HUES6 (cell line): ENCODE results near the gene WT1.

Experiments used
- H3K27ac ChIP-seq: 2 replicates; pipeline ENCODE4 v1.7.0; 2013; ENCODE audit warnings: low read depth, mild to moderate bottlenecking, low read length, inconsistent platforms
- H3K27me3 ChIP-seq: 2 replicates; pipeline ENCODE4 v1.6.1; 2013; ENCODE audit warnings: low read length; ENCODE audit not compliant: control insufficient read depth, insufficient read depth
- H3K36me3 ChIP-seq: 2 replicates; pipeline ENCODE4 v1.6.1; 2013; ENCODE audit warnings: low read length; ENCODE audit not compliant: control insufficient read depth, insufficient read depth
- H3K4me1 ChIP-seq: 2 replicates; pipeline ENCODE4 v1.6.1; 2013; ENCODE audit warnings: low read length; ENCODE audit not compliant: control insufficient read depth, insufficient read depth
- H3K4me3 ChIP-seq: 2 replicates; pipeline ENCODE4 v1.5.1; 2013; ENCODE audit warnings: low read depth, low read length
- H3K9ac ChIP-seq: one replicate; pipeline ENCODE4 v1.6.1; 2013; ENCODE audit warnings: mild to moderate bottlenecking, low read length
- H3K9me3 ChIP-seq: 2 replicates; pipeline ENCODE4 v1.6.1; 2013; ENCODE audit warnings: low read depth, low read length; ENCODE audit not compliant: control insufficient read depth, insufficient read depth

Gene WT1

DNA sequence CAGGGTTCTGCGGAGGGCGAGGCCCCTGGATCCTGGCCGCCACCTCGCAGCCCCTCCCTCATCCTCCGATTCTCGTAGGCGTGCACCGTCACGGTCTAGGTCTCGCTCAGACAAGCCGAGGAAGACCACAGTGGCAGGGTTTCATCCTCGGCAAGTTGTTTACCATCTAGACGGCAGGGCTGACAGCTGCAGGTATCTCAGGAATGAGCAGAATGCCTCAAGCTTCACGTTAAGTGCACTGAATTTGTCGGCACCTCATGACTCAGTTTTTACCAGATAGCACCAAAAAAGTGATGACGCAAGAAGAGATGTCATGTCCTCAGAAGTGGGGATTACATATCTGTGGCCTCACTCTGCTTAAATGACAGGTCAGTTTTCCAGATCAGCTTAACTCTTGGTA, 35.1 kb downstream of the WT1 start:
- Histone ChIP-seq H3K36me3 (no peaks in the 10 kb centered on the region), H3K4me3 (no peak overlapping the region), H3K27ac (no peak overlapping the region), H3K9ac (no peak overlapping the region), H3K27me3 (peaks cover 4% of the 10 kb centered on the region; the same call in 1 of the 2 replicates), H3K9me3 (no peaks in the 10 kb centered on the region), H3K4me1 (peaks cover 4% of the 10 kb centered on the region; the same call in 1 of the 2 replicates)

- Histone ChIP-seq H3K4me3 (no peak overlapping the region), H3K9me3 (no peaks in the 10 kb centered on the region), H3K9ac (no peak overlapping the region), H3K36me3 (no peaks in the 10 kb centered on the region), H3K4me1 (peaks cover 4% of the 10 kb centered on the region; the same call in 1 of the 2 replicates), H3K27me3 (peaks cover 4% of the 10 kb centered on the region; the same call in 1 of the 2 replicates), H3K27ac (no peak overlapping the region)
These were observed 38.3 kb downstream of the WT1 start for GRCh38 chr11:32396991-32397390.

GRCh38 chr11:32396331-32396730, 39.0 kb downstream of the WT1 start:
- Histone ChIP-seq H3K36me3 (no peaks in the 10 kb centered on the region), H3K27ac (no peak overlapping the region), H3K4me1 (peaks cover 4% of the 10 kb centered on the region; the same call in 1 of the 2 replicates), H3K9ac (no peak overlapping the region), H3K4me3 (no peak overlapping the region), H3K27me3 (peaks cover 4% of the 10 kb centered on the region; the same call in 1 of the 2 replicates), H3K9me3 (no peaks in the 10 kb centered on the region)

DNA sequence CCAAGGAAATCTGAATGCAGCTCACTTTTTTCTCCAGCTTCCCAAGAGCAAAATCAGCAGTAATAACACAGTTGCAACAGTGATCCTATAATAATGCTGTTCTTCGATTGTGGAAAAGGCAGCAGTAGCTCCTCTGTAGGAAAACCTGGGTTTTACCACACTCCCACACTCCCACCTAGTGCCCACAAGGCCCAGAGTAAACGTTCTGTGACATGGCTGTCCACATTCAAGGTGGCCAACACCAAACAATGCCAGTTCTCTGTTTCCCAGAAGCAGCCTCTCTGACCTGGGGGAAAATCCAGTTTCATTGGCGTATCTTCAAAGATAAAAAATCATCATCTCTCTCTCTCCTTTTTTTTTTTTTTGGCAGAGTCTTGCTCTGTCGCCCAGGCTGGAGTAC, 40.2 kb downstream of the WT1 start:
- H3K27me3 ChIP-seq, result peaks cover 4% of the 10 kb centered on the region; the same call in 1 of the 2 replicates
- no peaks in the 10 kb centered on the region for H3K9me3 ChIP-seq
- H3K27ac ChIP-seq, result no peak overlapping the region
- no peak overlapping the region for H3K4me3 ChIP-seq
- no peaks in the 10 kb centered on the region for H3K36me3 ChIP-seq
- H3K4me1 ChIP-seq, result peaks cover under 1% of the 10 kb centered on the region; the same call in 1 of the 2 replicates
- no peak overlapping the region for H3K9ac ChIP-seq

DNA sequence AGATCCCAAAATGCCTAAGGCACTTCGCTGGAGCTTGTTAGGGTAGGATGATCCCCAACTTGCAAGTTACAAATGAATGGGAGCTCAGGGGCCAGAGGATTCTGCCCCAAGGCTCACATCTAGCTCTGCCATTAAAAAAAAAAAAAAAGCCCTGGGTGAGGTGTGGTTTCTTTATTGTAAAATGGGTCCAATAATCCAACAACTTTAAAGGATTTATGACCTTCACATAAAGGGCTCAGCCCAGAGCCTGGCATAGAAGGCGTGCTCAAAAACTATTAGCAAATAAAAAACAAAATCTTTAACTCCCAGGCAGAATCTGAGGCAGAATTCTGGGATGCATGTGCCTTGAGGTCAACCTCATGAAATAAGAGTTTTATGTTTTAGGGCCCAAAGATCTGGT, 42.5 kb downstream of the WT1 start:
- no peaks in the 10 kb centered on the region for H3K36me3 ChIP-seq
- H3K4me3 ChIP-seq, result no peak overlapping the region
- H3K4me1 ChIP-seq, result no peaks in the 10 kb centered on the region
- H3K27me3 ChIP-seq, result peaks cover under 1% of the 10 kb centered on the region; the same call in 1 of the 2 replicates
- H3K9me3 ChIP-seq, result no peaks in the 10 kb centered on the region
- no peak overlapping the region for H3K9ac ChIP-seq
- H3K27ac ChIP-seq, result no peak overlapping the region

DNA sequence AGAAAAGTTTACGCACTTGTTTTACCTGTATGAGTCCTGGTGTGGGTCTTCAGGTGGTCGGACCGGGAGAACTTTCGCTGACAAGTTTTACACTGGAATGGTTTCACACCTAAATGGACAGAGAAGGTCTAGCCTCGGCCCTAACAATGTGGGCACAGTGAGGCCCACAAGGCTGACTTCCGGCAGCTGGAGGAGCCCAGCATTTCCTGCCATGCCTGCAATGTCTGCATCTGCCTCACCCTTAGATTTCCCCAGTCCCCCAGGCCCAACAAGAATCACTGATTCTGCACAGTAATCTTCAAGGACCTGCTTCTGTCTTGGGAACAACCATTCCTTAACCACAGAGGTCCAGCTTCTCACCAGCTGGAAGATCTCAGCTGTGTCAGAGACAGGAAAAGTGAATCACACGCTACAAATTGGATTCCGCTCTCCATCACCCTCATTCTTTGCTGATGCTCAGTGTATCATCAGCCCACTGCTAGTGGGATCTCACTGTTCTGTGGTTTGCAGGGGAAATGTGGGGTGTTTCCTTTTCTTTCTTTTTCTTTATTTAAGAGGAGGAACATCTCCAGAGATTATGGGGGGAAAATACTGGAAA, 43.3 kb downstream of the WT1 start:
- H3K9ac ChIP-seq, result no peak overlapping the region

DNA sequence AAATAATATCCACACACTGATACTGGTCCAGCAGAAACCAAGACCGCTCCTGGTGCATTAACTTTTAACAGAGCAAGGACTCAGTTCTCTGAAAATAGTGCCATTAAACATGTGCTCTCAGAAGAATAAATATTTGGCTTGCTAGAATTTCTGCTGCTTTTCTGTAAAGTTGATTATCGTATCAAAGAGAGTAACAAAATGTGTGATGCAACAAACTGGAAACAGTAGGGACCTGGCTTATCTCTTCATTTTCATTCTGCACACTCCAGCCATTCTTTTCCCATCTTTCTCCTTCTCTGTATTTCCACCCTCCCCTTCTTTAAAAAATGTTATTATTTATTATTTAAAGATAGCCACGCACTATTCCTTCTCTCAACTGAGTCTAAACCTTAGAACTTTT, 43.9 kb downstream of the WT1 start:
- no peaks in the 10 kb centered on the region for H3K4me1 ChIP-seq

More for the DNA sequence above, 43.3 kb downstream of the WT1 start:
- no peak overlapping the region for H3K4me3 ChIP-seq
- no peaks in the 10 kb centered on the region for H3K36me3 ChIP-seq
- H3K27ac ChIP-seq, result no peak overlapping the region
- no peaks in the 10 kb centered on the region for H3K9me3 ChIP-seq
- H3K27me3 ChIP-seq, result no peaks in the 10 kb centered on the region; the same call in 1 of the 2 replicates
- no peaks in the 10 kb centered on the region for H3K4me1 ChIP-seq

GRCh38 chr11:32390712-32391111, 44.6 kb downstream of the WT1 start:
- no peaks in the 10 kb centered on the region for H3K9me3 ChIP-seq
- H3K36me3 ChIP-seq, result no peaks in the 10 kb centered on the region
- no peak overlapping the region for H3K27ac ChIP-seq
- peaks cover 4% of the 10 kb centered on the region; the same call in 1 of the 2 replicates for H3K4me1 ChIP-seq
- H3K9ac ChIP-seq, result no peak overlapping the region
- H3K27me3 ChIP-seq, result no peaks in the 10 kb centered on the region
- no peak overlapping the region for H3K4me3 ChIP-seq

More for the DNA sequence above, 43.9 kb downstream of the WT1 start:
- H3K27me3 ChIP-seq, result no peaks in the 10 kb centered on the region
- no peak overlapping the region for H3K9ac ChIP-seq
- H3K9me3 ChIP-seq, result no peaks in the 10 kb centered on the region
- H3K27ac ChIP-seq, result no peak overlapping the region
- no peaks in the 10 kb centered on the region for H3K36me3 ChIP-seq
- no peak overlapping the region for H3K4me3 ChIP-seq

DNA sequence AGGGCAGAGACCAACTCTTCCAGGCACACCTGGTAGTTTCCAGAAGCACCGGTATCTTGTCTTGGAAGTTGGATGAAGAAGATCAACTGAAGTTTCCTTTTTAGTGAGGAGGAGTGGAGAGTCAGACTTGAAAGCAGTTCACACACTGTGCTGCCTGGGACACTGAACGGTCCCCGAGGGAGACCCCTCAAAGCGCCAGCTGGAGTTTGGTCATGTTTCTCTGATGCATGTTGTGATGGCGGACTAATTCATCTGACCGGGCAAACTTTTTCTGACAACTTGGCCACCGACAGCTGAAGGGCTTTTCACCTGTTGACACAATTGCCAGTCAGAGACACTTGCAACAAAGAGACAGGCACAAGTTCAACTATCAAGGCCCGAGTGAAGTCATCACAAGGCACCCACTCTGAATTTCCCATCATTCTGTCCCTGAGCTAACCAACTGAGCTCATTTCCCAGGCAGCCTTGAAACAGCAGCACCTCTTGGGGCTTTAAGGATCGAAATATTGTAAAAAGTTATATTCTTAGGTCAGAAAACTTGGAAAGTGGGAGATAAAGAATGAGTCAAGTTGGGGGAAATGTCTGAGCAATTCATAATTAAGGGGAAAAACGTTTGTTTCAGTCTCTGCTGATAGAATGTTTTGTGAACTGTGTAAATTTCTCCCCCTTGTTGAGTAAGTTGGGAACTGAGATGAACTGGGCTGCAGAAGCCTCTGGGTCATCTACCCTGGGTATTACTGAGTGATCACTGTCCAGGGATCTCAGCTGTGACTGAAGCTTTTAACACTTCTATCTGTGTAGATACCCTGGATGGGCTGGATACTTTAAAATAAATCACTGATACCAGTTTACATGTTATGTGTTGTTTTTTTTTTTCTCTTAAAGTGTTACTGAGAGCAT, 46.2 kb downstream of the WT1 start:
- Histone ChIP-seq H3K27ac (no peak overlapping the region), H3K9ac (no peak overlapping the region), H3K36me3 (no peaks in the 10 kb centered on the region), H3K9me3 (no peaks in the 10 kb centered on the region), H3K4me3 (no peak overlapping the region), H3K4me1 (peaks cover 4% of the 10 kb centered on the region; the same call in 1 of the 2 replicates), H3K27me3 (no peaks in the 10 kb centered on the region)

DNA sequence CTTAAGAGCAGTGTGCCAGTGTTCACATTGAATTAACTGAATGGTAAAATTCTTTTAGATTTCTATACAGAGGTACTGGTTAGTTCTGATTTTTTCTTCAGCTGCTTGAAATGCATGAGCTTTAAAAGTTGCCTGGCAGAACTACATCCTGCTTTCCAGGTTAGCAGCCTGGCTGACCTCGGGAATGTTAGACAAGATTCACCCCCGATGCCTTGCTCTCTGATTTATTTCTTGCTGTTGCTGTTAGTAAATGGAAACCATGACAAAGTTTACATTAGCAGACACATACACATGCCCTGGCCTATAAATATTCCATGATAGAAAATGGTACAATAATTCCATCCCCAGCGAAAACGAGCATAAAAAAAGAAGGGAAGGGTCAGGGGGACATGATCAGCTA, 47.0 kb downstream of the WT1 start:
- no peaks in the 10 kb centered on the region for H3K36me3 ChIP-seq
- H3K9me3 ChIP-seq, result no peaks in the 10 kb centered on the region
- peaks cover 4% of the 10 kb centered on the region; the same call in 1 of the 2 replicates for H3K4me1 ChIP-seq
- H3K27ac ChIP-seq, result no peak overlapping the region
- H3K9ac ChIP-seq, result no peak overlapping the region
- H3K4me3 ChIP-seq, result no peak overlapping the region
- H3K27me3 ChIP-seq, result peaks cover under 1% of the 10 kb centered on the region; the same call in 1 of the 2 replicates

DNA sequence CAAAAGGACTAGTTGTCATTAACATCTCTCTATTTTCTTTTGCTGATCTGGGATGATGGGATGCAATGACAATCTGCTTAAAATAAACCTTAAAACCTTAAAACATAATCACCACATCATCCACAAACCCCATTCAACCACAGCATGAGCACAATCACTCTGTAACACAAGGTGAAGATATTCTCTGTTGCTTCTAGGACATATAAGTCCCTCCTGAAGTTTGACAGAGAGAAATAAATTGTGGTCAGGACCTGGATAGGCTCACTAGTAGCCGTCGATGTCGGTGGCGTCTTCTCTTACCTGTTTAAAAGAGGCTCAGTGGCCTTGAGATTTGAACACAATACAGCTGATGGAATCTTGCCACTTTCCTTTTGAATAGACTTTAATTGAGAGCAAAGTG, 47.9 kb downstream of the WT1 start:
- H3K9ac ChIP-seq, result no peak overlapping the region
- no peaks in the 10 kb centered on the region for H3K36me3 ChIP-seq
- H3K27me3 ChIP-seq, result peaks cover 7% of the 10 kb centered on the region; the same call in 1 of the 2 replicates
- peaks cover 4% of the 10 kb centered on the region; the same call in 1 of the 2 replicates for H3K4me1 ChIP-seq
- H3K27ac ChIP-seq, result no peak overlapping the region
- H3K9me3 ChIP-seq, result no peaks in the 10 kb centered on the region
- no peak overlapping the region for H3K4me3 ChIP-seq
